Ovary (tissue), 9 donors: ENCODE data around the gene GSTA3. TPM values are rescaled to one million over a fixed set of nuclear protein-coding genes. Genes with fewer than 3 reads are reported as not detected.

Experiments used
- DNase-seq, 5 donors: peaks; one replicate each; pipeline ENCODE4 v3.0.0-alpha.2; 2019 to 2020
- H3K27ac ChIP-seq, 2 donors: fragments of 200-600 bp; one replicate each; pipeline versions ENCODE4 v1.5.1 to v1.8.0; 2019 to 2022
- H3K27me3 ChIP-seq: fragments of 200-600 bp; one replicate; pipeline ENCODE4 v1.8.0; 2022
- H3K36me3 ChIP-seq: fragments of 200-600 bp; sonication (generic); one replicate; pipeline ENCODE4 v1.5.1; 2019
- H3K4me1 ChIP-seq: one replicate; pipeline ENCODE4 v1.8.1; 2013; ENCODE audit warnings: mild to moderate bottlenecking, moderate library complexity; ENCODE audit not compliant: insufficient read depth
- H3K4me3 ChIP-seq: fragments of 200-600 bp; sonication (generic); one replicate; pipeline ENCODE4 v1.5.1; 2017
- H3K9me3 ChIP-seq, 2 donors: fragments of 200-600 bp in 1 of 2; sonication (generic) in 1 of 2; one replicate each; pipeline versions ENCODE4 v1.5.1 to v1.8.1; 2013 to 2019; ENCODE audit warnings: mild to moderate bottlenecking in 1 of 2, moderate library complexity in 1 of 2
- EP300 ChIP-seq: sonication (generic); formaldehyde crosslinking; IDR thresholded peaks from one replicate; pipeline ENCODE4 v1.6.1; 2017; ENCODE audit warnings: antibody characterized with exemption
- POLR2A ChIP-seq: fragments of 450-650 bp; IDR thresholded peaks from one replicate; pipeline ENCODE4 v1.6.1; 2017; ENCODE audit warnings: antibody characterized with exemption, mild to moderate bottlenecking, moderate library complexity
- WGBS, 3 donors: extraction: QIAGEN DNeasy Blood & Tissue Kit in 1 of 3; methylation state at CpG; one replicate each; pipeline versions ENCODE4 v1.1.5 to v1.1.7; 2013 to 2017; 5-methylcytosine and 5-hydroxymethylcytosine counted together
- intact Hi-C, 4 donors: fragments of 100-400 bp; cut with DNase I; formaldehyde crosslinking; loops; one replicate each; pipeline versions ENCODE4 v1.11.0 to v1.15.1; 2022 to 2023
- polyA plus RNA-seq, 2 donors: library from polyadenylated mRNA; stranded (reverse); fragments of 200-250 nt in 1 of 2; fragments of 350-450 nt in 1 of 2; fragmentation: Illumina TruSeq in 1 of 2; extraction: RNeasy Lipid Tissue Mini Kit (QIAGEN cat#74804) in 1 of 2; gene quantifications; one replicate each; pipeline ENCODE4 v1.2.3, GENCODE V29; 2013 to 2014
- total RNA-seq, 7 donors: library from RNA; depleted of rRNA in 2 of 7; stranded (reverse); fragments of >200 nt in 2 of 7; fragmentation: NEBNext Ultra II Directional in 3 of 7; extraction: Animal tissue kit (Norgen Biotek cat#: 25700) in 3 of 7; gene quantifications; one replicate each; pipeline versions ENCODE4 v1.1.0 to v1.2.4, GENCODE V29; 2016 to 2023
- TF ChIP-seq, protein P1 (sequence below), 3 donors: fragments of 450-650 bp in 2 of 3; fragments of 200-600 bp in 1 of 3; IDR thresholded peaks; one replicate each; pipeline versions ENCODE4 v1.5.1 to v1.8.0; 2016 to 2022; ENCODE audit warnings: antibody characterized with exemption in 3 of 3, mild to moderate bottlenecking in 1 of 3
- donor health status: DM: no; HTN: no; CAD: no; lungs with moderate emphysema.
- donor health status: DM: no; HTN: no; CAD: no.
- donor health status: Bipolar disorder and iron deficiency.
- donor health status: DM: yes; HTN: yes; CAD: no.
- donor health status: DM: no; HTN: no; CAD: no.
- donor health status: DM: yes; HTN: yes; CAD: no.

GSTA3 gene
- total and polyA plus RNA-seq, 9 donors = 0.61 to 22.1 (median 1.7) TPM; not detected in 3

DNA sequence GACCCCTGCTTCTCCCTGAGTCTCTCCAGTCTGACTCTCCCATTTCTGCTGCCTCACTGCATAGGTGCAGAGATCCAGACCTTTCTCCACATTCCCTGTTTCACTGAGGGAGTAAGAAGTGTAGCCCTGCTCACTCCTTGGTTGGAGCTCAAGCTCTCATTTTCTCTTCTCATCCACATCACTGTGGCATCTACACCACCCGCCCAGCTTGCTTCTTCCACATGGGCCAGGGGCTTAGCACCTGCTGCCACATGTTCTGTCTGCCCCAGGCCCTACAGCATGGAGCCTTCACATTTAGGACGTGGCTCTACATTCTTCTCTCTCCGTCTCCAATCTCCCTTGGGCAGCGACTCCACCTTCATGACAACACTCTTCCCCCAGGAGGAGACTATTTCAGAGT is 60.4 kb downstream of the GSTA3 start:
- Histone ChIP-seq H3K4me3 (no peak overlapping the region), H3K36me3 (no peaks in the 10 kb centered on the region), H3K27ac (no peak overlapping the region), H3K27me3 (no peaks in the 10 kb centered on the region), H3K4me1 (no peaks in the 10 kb centered on the region), H3K9me3 (no peaks in the 10 kb centered on the region)
- DNase-seq = no peak
- TF ChIP-seq, protein P1, sequence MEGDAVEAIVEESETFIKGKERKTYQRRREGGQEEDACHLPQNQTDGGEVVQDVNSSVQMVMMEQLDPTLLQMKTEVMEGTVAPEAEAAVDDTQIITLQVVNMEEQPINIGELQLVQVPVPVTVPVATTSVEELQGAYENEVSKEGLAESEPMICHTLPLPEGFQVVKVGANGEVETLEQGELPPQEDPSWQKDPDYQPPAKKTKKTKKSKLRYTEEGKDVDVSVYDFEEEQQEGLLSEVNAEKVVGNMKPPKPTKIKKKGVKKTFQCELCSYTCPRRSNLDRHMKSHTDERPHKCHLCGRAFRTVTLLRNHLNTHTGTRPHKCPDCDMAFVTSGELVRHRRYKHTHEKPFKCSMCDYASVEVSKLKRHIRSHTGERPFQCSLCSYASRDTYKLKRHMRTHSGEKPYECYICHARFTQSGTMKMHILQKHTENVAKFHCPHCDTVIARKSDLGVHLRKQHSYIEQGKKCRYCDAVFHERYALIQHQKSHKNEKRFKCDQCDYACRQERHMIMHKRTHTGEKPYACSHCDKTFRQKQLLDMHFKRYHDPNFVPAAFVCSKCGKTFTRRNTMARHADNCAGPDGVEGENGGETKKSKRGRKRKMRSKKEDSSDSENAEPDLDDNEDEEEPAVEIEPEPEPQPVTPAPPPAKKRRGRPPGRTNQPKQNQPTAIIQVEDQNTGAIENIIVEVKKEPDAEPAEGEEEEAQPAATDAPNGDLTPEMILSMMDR (IDR thresholded peaks at IDR 0.05) = no peak
- TF ChIP-seq POLR2A (no peak), EP300 (no peak)
- WGBS, 3 donors = 87 to 92% (median 90%) methylated on average over 4 of the region's 4 CpGs
- intact Hi-C loops = no loop called here

Other genes with a start within 250 kb of the GSTA3 start
- 10 to 100 TPM; 17.0 to 31.4 (median 24.2) TPM for gene TMEM14A, start 238.6 kb downstream of the GSTA3 start, total RNA-seq
- gene TMEM14A, start 238.6 kb downstream of the GSTA3 start, polyA plus RNA-seq = 10 to 100 TPM; 34.2 to 35.6 TPM
- under 1 TPM in 3 of 7 donors, not detected in 4; 0.46 to 0.84 (median 0.46) TPM for gene GSTA2, start 146.2 kb downstream of the GSTA3 start, total RNA-seq
- 1 to 10 TPM in 1 of 2 donors, under 1 TPM in 1; 0.54 to 2.0 TPM for gene GSTA2, start 146.2 kb downstream of the GSTA3 start, polyA plus RNA-seq
- 100 to 1,000 TPM in 2 of 7 donors, 10 to 100 TPM in 3, 1 to 10 TPM in 2; 4.7 to 144 (median 19.2) TPM for gene GSTA1, start 105.9 kb downstream of the GSTA3 start, total RNA-seq
- 1,000 to 10,000 TPM in 1 of 2 donors, 100 to 1,000 TPM in 1; 107 to 1,921 TPM for gene GSTA1, start 105.9 kb downstream of the GSTA3 start, polyA plus RNA-seq
- not detected for gene GSTA5, start 68.9 kb downstream of the GSTA3 start, total RNA-seq
- gene GSTA5, start 68.9 kb downstream of the GSTA3 start, polyA plus RNA-seq = not detected
- 10 to 100 TPM; 23.0 to 36.7 (median 29.8) TPM for gene GSTA4, start 85.6 kb upstream of the GSTA3 start, total RNA-seq
- 100 to 1,000 TPM in 1 of 2 donors, 10 to 100 TPM in 1; 45.6 to 309 TPM for gene GSTA4, start 85.6 kb upstream of the GSTA3 start, polyA plus RNA-seq
- 10 to 100 TPM in 4 of 7 donors, 1 to 10 TPM in 3; 7.6 to 13.8 (median 10.1) TPM for gene CILK1, start 152.1 kb upstream of the GSTA3 start, total RNA-seq
- 10 to 100 TPM in 1 of 2 donors, 1 to 10 TPM in 1; 8.3 to 15.3 TPM for gene CILK1, start 152.1 kb upstream of the GSTA3 start, polyA plus RNA-seq
- 10 to 100 TPM; 39.5 to 86.3 (median 75.3) TPM for gene FBXO9, start 155.7 kb upstream of the GSTA3 start, total RNA-seq
- gene FBXO9, start 155.7 kb upstream of the GSTA3 start, polyA plus RNA-seq = 10 to 100 TPM; 31.6 to 71.6 TPM
- not detected for gene GCM1, start 239.1 kb upstream of the GSTA3 start, total RNA-seq
- gene GCM1, start 239.1 kb upstream of the GSTA3 start, polyA plus RNA-seq = not detected